GM19324 (cell line): Measurements from ENCODE around the gene SLC1A5.
"Not testable (repeated sequence)": the region's sequence is repeated elsewhere in the genome, so short reads cannot be mapped to it uniquely, and the experiment has no call there.

ENCODE experiments used
- ATAC-seq: cut with Tn5 transposase; IDR thresholded peaks from one replicate; pipeline ENCODE4 v1.9.1; 2021; ENCODE audit warnings: mild to moderate bottlenecking, moderate library complexity; ENCODE audit not compliant: unreplicated experiment, low FRiP score

Gene SLC1A5

DNA sequence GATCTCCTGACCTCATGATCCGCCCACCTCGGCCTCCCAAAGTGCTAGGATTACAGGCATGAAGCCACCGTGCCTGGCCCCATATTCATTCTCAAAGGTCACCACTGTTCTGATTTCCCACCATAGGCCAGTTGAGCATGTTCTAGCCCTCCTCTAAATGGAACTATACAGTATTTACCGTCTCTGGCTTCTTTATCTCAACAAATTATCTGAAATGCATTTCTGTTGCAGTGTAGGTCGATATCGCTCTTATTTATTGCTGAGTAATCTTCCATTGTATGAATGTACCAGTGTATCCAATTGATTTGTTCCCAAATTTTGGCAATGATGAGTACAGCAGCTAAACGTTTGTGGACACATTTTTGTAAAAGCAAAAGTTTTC lies 15.4 kb downstream of the SLC1A5 start:
- ATAC-seq: no peak

DNA sequence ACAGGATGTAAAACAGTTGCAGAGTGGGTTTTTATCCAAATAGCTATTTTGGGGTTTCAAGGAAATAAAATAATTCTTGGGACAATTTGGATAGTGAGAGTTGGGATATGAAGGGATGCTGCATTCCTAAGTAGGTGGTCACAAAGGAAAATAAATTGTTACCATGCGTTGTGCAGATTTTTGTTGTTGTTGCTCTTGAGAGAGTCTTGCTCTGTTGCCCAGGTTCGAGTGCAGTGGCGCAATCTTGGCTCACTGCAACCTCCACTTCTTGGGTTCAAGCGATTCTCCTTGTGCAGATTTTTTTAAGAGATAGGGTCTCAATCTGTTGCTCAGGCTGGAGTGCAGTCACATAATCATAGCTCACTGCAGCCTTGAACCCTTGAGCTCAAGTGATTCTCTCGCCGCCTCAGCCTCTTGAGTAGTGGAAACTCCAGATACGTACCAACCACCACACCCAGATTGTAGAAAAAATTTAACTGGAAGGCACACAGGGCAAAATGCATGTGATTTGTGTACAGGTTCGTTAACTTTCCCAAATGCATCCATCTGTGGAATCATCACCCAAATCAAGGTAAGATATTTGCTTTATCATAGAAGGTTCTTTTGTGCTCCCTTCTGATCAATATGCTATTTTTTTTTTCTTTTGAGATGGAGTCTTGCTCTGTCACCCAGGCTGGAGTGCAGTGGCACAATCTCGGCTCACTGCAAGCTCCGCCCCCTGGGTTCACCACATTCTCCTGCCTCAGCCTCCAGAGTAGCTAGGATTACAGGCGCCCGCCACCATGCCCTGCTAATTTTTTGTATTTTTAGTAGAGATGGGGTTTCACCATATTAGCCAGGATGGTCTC lies 16.0 kb downstream of the SLC1A5 start:
- ATAC-seq: no peak

DNA sequence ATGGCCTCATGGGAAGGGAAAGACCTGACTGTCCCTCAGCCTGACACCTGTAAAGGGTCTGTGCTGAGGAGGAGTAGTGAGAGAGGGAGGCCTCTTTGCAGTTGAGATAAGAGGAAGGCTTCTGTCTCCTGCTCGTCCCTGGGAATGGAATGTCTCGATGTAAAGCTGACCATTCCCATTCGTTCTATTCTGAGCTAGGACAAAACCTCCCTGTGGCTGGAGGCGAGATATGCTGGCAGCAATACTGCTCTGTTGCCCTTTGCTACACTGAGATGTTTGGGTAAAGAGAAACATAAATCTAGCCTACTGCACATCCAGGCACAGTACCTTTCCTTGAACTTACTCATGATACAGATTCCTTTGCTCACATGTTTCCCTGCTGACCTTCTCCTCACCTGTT lies 19.6 kb downstream of the SLC1A5 start:
- ATAC-seq: not testable (repeated sequence)

DNA sequence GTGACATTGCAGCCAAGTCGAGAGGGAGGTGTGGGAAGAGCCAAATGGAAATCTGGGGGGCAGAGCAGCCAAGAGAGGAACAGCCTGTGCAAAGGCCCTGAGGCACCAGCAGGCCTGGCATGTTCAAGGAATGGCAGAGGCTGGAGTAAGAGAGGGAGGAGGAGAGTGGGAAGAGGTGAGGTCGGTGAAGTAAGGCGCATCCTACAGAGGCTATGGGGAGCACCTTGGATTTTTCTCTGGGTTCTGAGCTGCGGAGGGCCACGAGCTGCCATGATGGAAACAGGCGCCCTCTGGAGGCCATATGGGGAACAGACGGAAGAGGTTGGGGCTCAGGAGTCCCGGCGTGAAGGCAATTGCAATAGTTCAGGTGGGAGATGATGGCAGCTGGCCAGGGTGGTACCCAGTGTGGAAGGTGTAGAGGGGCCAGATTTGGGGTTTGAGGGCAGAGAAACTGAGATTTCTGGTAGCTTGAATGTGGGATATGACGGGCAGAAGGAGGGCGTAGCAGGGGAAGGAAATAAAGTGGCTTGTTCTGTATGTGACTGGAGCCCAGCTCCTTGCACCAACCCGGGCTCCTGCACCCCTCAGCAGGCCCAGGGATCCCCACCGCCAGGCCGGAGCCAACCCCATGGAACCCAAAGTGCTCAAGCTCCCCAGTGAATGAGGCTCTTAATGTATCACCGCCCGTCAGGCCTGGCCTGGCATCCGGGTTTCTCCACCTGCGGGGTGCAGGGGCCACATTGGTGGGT lies 21.7 kb downstream of the SLC1A5 start:
- no peak for ATAC-seq

DNA sequence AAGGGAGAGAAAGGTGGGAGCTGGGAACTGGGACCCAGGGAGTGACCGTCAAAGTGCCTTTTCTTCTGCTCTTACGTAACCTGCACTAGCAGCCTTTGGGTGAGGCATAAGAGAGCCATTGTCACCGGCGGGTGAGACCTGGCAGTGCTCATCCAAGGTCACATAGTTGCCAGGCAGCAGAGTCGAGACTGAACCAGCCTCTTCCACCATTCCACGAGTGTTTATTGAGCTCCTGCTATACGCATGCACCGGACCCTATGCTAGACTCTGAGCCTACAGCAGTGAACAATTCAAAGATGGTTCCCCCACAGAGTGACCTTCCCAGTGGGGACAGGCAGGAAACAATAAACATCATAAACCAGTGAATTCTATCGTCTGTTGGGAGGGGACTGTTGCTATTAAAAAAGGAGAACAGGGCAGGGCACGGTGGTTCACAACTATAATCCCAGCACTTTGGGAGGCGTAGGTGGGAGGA lies 23.5 kb downstream of the SLC1A5 start:
- no peak for ATAC-seq

DNA sequence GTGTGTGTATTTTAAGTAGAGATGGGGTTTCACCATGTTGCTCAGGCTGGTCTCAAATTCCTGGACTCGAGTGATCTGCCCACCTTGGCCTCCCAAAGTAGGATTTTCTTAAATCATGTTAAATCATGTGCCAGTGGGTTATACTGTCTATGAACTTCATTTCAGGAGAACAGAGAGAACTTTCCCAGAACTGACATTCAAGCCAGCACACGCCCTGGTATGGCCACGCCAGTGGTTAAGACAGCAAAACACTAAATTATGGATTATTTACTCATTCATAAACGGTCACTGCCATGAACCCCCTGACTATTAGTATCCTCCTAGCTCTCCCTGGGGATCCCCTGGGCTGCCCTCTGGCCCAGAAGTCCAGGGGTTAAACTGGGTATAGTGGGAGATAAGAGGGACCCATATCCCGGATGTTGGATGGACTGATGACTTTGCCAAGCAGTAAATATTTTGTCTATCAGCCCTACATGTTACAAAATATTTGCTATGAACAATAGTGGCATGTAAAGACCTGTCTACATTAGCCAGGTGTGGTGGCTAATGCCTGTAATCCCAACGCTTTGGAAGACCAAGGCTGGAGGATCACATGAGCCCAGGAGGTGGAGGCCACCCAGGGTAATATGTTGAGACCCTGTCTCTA lies 26.0 kb downstream of the SLC1A5 start:
- no peak for ATAC-seq

DNA sequence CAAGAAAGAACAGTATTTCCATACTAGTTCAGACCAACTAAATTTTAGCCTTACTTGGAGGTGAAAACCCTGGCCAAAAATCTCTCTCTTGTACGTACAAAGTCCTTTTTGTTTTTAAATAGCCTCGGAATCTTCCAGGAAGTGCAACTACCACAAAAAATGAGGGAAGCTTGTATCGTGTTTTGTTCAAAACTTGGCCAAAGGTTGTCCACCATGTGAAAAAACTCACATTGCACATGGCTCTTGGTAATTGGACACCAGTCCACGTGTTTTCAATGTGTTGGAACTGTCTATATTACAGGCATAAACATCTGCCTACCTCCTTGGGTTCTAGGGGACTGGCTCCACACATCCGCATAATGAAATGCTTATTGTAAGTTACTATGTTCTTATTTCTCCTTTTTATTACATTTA lies 27.0 kb downstream of the SLC1A5 start:
- no peak for ATAC-seq

DNA sequence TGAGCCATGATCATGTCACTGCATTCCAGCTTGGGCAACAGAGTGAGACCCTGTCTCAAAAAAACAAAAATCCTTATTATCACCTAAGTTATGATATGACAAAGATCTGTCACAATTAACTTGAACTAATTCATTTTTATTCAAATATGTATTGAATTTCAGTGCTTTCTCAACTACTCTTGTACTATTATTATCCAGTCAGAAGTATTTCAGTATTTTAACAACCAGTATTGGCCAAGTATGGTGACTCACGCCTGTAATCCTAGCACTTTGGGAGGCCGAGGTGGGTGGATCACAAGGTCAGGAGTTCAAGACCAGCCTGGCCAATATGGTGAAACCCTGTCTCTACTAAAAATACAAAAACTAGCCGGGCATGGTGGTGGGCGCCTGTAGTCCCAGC lies 27.5 kb downstream of the SLC1A5 start:
- not testable (repeated sequence) for ATAC-seq

DNA sequence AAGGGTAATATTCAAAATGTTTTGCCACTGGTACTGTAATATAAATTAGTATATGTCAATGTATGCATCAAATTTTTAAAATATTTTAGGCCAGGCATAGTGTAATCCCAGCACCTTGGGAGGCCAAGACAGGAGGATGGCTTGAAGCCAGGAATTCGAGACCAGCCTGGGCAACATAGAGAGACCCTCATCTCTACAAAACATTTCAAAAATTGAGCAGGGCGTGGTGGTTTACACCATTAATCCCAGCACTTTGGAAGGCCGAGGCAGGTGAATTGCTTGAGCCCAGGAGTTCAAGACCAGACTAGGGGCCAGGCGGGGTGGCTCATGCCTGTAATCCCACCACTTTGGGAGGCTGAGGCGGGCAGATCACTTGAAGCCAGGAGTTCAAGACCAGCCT lies 28.0 kb downstream of the SLC1A5 start:
- no peak for ATAC-seq

DNA sequence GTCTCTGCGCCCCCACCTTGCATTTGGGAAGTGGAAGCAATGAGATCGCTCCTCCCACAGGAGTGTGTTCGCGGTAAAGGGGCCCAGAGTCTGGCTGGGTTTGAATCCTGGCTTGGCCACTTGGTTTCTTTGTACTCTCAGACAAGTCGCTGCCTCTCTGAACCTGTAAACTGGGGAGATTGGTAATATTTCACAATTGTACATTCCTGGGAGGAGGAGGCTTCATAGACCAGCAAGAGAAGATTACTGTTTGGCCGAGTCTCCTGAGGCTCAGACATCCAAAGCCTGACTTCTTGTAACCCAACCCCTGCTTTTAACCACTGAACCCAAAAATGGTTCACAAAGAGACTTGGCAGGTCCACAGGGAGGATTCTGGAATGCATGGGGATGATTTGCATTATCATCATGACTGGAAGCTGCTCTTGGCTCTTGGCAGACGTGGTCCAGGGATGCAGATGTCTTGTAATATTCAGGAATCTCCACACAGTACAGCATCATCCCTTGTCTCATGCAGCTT lies 28.5 kb downstream of the SLC1A5 start:
- ATAC-seq: no peak

DNA sequence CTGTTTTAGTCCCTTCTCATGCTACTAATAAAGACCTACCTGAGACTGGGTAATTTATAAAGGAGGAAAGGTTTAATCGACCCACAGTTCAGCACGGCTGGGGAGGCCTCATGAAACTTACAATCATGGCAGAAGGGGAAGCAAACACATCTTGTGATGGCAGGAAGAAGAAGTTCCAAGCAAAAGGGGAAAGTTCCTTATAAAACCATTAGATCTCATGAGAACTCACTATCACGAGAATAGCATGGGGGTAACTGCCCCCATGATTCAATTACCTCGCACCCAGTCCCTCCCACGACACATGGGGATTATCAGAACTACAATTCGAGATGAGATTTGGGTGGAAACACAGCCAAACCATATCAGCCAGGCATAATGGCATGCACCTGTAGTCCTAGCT lies 29.2 kb downstream of the SLC1A5 start:
- no peak for ATAC-seq

DNA sequence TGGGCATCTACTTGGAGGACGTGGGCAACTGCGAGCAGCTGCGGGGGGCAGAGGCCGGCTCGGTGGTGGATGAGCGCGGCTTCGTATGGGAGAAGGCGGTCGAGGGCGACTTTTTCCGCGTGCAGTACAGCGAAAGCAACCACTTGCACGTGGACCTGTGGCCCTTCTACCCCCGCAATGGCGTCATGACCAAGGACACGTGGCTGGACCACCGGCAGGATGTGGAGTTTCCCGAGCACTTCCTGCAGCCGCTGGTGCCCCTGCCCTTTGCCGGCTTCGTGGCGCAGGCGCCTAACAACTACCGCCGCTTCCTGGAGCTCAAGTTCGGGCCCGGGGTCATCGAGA lies 31.9 kb downstream of the SLC1A5 start:
- ATAC-seq: no peak

DNA sequence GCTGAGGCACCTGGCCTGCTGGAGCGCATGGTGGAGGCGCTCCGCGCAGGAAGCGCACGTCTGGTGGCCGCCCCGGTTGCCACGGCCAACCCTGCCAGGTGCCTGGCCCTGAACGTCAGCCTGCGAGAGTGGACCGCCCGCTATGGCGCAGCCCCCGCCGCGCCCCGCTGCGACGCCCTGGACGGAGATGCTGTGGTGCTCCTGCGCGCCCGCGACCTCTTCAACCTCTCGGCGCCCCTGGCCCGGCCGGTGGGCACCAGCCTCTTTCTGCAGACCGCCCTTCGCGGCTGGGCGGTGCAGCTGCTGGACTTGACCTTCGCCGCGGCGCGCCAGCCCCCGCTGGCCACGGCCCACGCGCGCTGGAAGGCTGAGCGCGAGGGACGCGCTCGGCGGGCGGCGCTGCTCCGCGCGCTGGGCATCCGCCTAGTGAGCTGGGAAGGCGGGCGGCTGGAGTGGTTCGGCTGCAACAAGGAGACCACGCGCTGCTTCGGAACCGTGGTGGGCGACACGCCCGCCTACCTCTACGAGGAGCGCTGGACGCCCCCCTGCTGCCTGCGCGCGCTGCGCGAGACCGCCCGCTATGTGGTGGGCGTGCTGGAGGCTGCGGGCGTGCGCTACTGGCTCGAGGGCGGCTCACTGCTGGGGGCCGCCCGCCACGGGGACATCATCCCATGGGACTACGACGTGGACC lies 32.4 kb downstream of the SLC1A5 start:
- ATAC-seq: no peak

DNA sequence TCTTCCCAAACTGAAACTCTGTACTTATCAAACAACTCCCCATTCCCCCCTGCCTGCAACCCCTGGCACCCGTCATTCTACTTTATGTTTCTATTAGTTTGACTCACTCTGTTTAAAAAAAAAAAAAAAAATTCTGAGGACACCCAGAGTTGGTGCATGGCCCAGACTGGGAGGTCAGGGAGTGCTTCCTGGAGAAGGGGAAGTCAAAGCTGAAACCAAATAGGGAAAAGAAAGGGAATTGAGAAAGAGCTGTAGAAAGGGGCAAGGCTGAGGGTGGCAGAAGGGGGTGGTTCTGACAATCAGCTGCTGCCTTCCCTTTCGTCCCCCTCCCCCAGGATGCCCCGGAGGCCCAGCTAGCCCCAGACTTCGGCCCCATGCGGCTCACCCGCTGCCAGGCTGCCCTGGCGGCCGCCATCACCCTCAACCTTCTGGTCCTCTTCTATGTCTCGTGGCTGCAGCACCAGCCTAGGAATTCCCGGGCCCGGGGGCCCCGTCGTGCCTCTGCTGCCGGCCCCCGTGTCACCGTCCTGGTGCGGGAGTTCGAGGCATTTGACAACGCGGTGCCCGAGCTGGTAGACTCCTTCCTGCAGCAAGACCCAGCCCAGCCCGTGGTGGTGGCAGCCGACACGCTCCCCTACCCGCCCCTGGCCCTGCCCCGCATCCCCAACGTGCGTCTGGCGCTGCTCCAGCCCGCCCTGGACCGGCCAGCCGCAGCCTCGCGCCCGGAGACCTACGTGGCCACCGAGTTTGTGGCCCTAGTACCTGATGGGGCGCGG lies 33.1 kb downstream of the SLC1A5 start:
- ATAC-seq: no peak

DNA sequence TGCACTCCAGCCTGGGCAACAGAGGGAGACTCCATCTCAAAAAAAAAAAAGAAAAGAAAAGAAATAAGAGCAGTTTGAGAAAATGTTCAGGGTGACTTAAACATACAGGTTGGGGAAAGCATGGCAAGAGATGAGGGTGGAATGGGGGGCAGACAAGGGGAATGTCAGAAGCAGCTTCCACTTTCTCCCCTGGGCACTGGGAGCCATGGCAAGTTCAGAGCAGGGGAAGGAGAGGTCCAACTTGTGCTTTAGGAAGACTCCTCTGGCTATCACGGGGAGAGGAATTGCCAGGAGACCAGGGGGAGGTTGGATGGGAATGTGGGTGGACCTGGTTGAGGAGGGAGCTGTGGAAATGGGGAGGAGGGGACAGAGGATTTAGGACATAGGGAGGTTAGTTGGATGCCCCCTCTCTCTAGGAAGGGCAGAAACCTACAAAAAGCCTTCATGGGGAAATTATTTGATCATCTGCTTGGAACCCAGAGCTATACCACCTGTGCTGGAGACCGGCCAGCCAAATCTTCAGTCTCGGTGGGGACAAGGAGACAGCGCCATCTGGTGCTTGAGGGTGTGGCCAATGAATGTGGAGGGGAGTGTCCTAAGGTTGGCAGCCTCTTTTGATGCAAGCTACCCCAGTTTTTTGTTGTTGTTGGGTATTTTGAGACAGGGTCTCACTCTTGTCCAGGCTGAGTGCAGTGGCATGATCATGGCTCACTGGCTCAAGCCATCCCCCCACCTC lies 34.8 kb downstream of the SLC1A5 start:
- no peak for ATAC-seq

DNA sequence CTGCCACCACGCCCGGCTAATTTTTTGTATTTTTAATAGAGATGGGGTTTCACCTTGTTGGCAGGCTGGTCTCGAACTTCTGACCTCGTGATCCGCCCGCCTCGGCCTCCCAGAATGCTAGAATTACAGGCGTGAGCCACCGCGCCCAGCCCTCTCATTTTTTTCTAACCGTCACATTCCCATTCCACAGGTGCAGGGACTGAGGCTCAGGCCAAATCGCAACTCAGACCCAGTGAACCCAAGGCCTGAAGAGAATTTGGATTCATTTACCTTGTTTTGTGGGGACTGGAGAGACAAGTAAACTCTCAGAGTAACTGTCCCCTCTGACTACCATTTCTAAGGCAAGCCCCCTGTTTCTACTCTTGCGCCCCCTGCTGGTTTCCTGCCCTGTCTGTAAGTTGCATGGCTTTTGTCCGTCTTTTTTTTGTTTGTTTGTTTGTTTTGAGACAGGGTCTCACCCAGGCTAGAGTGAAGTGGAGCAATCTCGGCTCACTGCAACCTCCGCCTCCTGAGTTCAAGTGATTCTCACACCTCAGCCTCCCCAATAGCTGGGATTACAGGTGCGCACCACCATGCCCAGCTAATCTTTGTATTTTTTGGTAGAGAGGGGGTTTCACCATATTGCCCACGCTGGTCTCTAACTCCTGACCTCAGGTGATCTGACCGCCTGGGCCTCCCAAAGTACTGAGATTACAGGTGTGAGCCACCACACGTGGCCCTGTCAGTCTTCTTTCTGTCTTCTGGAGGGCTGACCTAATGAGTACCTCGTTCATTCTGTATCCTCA lies 39.9 kb downstream of the SLC1A5 start:
- ATAC-seq: no peak

DNA sequence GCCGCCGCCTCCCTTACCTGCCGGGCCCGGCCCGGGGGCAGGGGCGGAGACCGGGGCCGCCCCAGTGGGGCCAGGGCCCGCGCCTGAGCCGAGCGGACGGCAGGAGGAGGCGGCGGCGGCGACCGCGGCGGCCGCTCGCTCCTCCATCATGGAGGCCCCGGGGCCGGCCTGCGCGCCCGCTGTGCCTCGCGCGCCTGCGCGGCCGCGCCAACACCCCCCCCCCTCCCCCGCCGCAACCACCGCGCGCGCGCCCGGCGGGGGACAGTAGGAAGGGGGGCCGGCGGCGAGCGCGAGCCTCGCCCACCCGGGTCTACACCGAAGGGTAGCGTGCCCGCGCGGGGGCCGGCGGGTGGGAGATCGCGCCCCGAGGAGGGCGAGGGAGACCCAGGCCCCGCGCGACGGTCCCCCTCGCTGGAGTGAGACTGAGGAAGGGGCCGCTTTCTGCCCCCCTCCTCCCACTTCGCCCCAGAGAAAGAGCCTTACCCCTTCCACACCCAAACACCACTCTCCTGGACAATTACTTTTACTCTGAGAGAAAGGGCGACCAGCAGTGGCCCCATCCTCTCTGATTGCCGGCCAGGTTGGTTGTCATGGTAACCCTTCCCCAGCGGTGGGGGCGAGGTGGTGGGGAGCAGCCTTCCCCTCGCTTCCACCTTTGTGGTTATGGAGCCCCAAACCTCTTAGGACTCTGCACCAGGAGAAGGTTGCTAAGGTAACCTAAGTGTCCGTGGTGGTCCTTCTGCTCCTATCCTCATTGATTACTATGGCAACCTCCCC lies 41.9 kb downstream of the SLC1A5 start, which contains the start of gene STRN4:
TSS of gene STRN4 (minus strand) at position 170 of the 777 bp plus-strand sequence. CDS start at position 150, 20 bp downstream.
- ATAC-seq: peak; percentile 76
